ENCODE data around the gene EXOC4. TPM values are rescaled to one million over a fixed set of nuclear protein-coding genes. Genes with fewer than 3 reads are reported as not detected.

The EXOC4 gene
- total RNA-seq, 1 donor from 2014 or later, result 96.9 TPM

- no peak for DNase-seq (ENCODE audit: low read depth in 2 of 2)
Observed at GRCh38 chr7:133921635-133922182, 668.8 kb downstream of the EXOC4 start.

DNA sequence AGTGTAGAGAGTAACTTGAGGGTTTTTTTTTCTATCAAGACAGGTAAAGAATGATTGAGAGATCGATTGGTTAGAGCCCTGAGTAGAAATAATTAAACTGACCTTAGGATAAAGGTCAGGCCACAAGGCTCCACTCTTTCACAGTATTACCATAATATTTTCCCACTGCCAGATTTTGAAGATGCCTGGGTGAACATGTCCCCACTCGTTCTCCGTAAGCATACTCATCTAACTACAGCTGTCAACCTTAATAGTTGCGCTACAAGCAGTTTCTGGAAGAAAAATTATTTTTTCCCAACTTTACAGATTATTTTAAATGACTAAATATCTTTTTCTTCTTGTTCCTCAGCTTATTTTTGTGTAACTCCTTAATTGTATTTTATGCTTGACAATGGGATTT is 671.1 kb downstream of the EXOC4 start:
- no peak for DNase-seq (ENCODE audit: low read depth in 2 of 2)

GRCh38 chr7:133931053-133931452 is 678.2 kb downstream of the EXOC4 start:
- DNase-seq (ENCODE audit: low read depth in 2 of 2), result peak in 1 of 2 donors; percentile 34

GRCh38 chr7:133932591-133932990 is 679.7 kb downstream of the EXOC4 start:
- peak in 1 of 2 donors; percentile 7 for DNase-seq (ENCODE audit: low read depth in 2 of 2)

GRCh38 chr7:133934262-133934976 is 681.5 kb downstream of the EXOC4 start:
- no peak for DNase-seq (ENCODE audit: low read depth in 2 of 2)

DNA sequence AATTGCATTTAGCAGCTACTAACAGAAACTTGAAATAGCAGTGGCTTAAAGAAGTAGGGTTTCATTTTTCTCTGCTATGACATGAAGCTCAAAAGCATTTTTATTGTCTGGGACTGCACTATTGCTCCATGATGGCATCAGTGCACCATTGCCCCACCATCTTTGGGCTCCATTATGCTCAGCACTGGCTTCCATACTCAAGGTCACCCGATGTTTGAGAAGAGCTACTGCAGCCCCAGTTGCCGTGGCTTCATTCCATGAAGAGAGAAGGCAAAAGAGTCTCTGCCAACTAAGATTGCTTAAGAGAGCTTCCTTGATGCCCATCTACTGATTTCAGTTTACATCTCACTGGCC is 682.1 kb downstream of the EXOC4 start:
- no peak for DNase-seq (ENCODE audit: low read depth in 2 of 2)

DNA sequence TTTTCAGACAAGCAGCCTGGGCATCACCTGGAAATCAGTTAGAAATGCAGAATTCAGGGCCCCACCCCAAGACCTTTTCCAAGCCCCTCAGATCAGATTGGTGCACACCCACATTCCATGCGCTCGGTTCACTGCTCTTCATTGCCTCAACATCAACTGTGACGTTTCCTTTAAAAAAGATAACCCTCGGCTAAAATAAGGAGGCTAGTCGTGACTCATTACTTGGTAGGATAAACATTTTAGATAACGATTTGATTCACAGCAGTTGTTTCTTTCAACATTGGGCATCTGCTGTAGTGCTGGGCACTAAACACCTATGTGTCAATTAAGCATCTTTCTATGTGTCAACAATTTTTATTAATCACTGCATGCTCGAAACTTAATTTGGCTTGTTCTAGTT is 683.2 kb downstream of the EXOC4 start:
- DNase-seq (ENCODE audit: low read depth in 2 of 2), result no peak

DNA sequence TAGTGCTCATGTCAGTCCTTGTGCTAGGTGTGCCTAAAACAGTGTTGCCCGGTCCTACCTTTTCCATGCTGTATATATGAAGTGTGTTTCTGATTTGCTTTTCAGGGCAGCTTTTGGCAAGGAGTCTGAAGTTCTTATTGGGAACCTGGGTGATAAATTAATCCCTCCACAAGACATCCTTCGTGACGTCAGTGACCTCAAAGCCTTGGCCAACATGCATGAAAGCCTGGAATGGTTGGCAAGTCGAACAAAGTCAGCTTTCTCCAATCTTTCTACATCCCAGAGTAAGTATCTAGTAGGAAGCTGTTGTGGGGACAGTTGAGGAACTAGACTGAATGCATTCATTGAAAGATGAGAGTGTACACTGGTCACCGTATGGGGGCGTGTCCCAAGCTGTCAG is 684.9 kb downstream of the EXOC4 start:
- no peak for DNase-seq (ENCODE audit: low read depth in 2 of 2)

DNA sequence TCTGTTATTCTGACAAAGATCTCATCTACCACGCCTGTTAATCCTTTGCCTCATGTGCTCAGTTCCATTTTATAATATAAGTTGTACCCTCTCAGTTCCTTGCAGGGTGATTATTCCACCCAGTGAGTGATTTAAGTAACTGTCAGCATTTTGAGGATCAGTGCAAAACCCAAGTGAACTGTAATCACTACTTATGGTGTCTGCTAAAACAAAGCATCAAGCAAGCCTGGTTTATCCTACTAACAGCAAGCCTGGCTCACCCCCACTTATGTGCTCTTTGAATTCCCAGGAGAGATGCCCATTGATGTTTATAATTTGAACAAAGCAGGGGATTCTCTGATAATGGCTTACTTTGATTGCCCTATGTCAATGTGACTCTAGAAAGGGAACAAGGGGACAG is 687.5 kb downstream of the EXOC4 start:
- DNase-seq (ENCODE audit: low read depth in 2 of 2), result no peak

GRCh38 chr7:133941496-133941895 is 688.6 kb downstream of the EXOC4 start:
- DNase-seq (ENCODE audit: low read depth in 2 of 2), result no peak

- DNase-seq (ENCODE audit: low read depth in 2 of 2), result no peak
Observed at GRCh38 chr7:133945497-133945896, 692.6 kb downstream of the EXOC4 start.

- no peak for DNase-seq (ENCODE audit: low read depth in 2 of 2)
Observed at GRCh38 chr7:133947458-133948254, 694.8 kb downstream of the EXOC4 start.

DNA sequence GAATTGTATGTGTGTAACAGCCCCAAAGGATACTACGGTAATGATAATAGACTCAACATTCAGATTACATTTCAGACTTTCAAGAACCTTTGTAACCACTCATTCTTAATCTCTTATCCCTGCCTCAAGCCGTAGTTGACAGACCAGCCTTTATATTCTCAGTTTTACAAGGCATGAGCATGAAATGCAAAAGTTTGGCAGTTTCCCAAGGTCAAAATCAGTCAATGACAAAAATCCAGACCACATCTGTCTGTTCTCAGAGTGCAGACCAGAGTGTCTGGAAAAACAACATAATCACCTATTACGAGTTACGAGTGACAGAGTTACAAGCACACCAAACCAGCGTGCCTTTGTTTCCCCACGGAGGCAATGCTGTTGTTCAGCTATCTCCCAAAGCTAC is 695.7 kb downstream of the EXOC4 start:
- no peak for DNase-seq (ENCODE audit: low read depth in 2 of 2)

GRCh38 chr7:133950855-133951254 is 698.0 kb downstream of the EXOC4 start:
- DNase-seq (ENCODE audit: low read depth in 2 of 2), result no peak

DNA sequence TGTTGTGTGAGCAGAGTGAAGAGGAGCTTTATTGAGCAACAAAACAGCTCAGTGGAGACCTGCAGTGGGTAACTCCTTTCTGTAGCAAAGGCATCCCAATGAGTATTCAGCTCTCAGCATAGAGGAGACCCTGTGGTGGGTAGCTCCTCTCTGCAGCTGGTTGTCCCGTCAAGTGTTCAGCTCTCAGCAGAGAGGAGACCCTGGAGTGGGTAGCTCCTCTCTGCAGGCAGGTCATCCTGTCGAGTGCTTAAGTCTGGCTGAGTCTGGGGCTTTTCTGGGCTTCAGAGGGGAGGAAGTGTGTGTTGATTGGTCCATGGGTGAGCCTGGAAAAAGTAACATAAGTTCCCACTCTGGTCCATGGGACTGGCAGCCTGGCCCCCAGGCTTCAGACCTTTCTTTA is 702.3 kb downstream of the EXOC4 start:
- no peak for DNase-seq (ENCODE audit: low read depth in 2 of 2)

DNA sequence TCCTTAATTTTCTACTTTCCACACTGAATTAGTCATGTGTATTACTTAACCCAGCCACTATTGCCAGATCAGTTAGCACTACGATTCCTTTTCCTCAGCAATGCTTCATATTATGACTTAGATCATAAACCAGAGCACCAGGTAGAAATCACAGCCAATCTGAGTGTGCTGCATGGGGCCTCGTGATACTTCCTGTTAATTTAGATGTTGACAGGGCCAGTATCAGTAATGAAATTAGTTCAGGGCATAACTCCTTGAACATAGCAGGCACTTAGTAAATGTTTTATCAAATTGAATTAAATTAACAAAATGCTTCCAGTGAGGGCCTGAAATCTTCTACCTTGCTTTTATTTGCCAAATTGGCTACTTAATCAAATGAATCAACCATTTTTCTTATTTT is 705.0 kb downstream of the EXOC4 start:
- DNase-seq (ENCODE audit: low read depth in 2 of 2), result no peak

DNA sequence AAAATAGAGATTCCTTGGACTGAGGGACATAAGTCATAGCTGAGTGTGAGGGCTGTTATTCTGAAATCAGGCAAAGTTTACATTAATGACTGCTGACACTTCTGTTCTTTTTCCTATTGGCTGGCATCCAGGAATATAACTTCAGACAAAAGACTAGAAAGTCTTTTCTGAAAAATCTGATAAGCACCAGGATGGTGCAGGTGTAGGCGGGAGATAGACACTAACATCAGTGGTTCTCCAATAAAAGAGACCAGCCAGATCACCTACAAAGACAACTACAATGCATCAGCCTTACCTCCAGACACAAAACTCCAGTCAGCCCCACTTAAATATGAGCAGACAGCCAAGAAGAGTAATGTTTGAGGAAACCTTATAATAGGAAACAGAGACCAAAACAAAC is 705.9 kb downstream of the EXOC4 start:
- peak in 1 of 2 donors; percentile 27 for DNase-seq (ENCODE audit: low read depth in 2 of 2)

GRCh38 chr7:133959505-133959904 is 706.6 kb downstream of the EXOC4 start:
- DNase-seq (ENCODE audit: low read depth in 2 of 2), result no peak

GRCh38 chr7:133961724-133962123 is 708.8 kb downstream of the EXOC4 start:
- DNase-seq (ENCODE audit: low read depth in 2 of 2), result no peak

DNA sequence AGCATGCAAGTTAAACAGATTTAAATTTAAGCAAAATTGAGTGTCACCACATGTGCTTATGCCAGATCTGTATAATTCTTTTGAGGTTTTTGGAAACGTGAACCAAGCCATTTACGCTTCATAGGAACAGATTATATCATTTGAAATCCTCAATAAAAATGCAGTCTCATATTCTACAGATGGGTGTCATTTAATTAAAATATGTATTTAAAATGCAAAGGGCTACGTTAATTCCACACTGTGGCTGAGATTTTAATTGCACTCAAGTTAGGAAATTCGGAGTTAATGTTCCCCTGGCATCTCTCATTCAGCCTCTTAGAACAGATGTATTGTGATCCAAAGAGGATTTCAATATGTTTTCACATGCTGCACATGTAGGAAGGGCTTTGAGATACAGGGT is 709.8 kb downstream of the EXOC4 start:
- no peak for DNase-seq (ENCODE audit: low read depth in 2 of 2)

- no peak for DNase-seq (ENCODE audit: low read depth in 2 of 2)
Observed at GRCh38 chr7:133963629-133964028, 710.8 kb downstream of the EXOC4 start.

GRCh38 chr7:133971625-133972024 is 718.7 kb downstream of the EXOC4 start:
- DNase-seq (ENCODE audit: low read depth in 2 of 2), result no peak

DNA sequence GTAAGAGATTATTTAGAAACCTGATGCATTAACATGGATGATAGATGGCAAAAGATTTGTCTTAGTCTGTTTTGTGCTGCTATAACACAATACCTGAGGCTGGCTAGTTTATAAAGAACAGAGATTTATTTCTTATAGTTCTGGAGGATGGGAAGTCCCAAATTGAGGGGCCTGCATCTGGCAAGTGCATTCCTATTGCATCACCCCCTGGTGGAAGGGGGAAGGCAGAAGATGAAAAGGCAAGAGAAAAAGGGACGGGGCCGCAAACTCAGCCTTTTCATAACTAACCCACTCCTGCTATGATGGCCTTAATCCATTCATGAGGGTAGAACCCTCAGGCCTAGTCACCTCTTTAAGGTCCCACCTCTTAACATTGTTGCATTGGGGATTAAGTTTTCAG is 720.8 kb downstream of the EXOC4 start:
- DNase-seq (ENCODE audit: low read depth in 2 of 2), result no peak
